ENCODE measurements around the gene PLA2G4B. TPM values are rescaled to one million over a fixed set of nuclear protein-coding genes. Genes with fewer than 3 reads are reported as not detected.

Gene PLA2G4B
- total and polyA plus RNA-seq, 9 of the 15 experiments (the other 6 are each of a cell fraction or from before 2014, with no cell fraction given) = 0.07 to 6.1 (median 2.8) TPM

GRCh38 chr15:41827290-41827879 lies 11.3 kb upstream of the PLA2G4B start:
- Histone ChIP-seq H3K9me1 (ENCODE audit: control insufficient read depth, insufficient read depth, low read length) (no peaks in the 10 kb centered on the region), H3K9me3 (replicated peaks; ENCODE audit: control insufficient read depth, insufficient read depth, low read depth, low read length) (no peaks in the 10 kb centered on the region), H3K9ac (ENCODE audit: insufficient read depth in 1 of 2, low read depth in 2 of 2, low read length in 2 of 2) (peak overlapping the region in 1 of 2 experiments; percentile 76; a peak in 2 of 4 replicates), H3K4me3 (peak overlapping the region; percentile 52), H2AFZ (ENCODE audit: low read depth, low read length) (peak overlapping the region; percentile 81), H3K4me2 (ENCODE audit: insufficient read depth, low read length) (peak overlapping the region; percentile 78), H3K79me2 (ENCODE audit: control insufficient read depth, insufficient read depth, low read length) (peaks cover 9% of the 10 kb centered on the region; the same call in 2 of the 3 replicates), H3K27ac (ENCODE audit: extremely low read depth, low read depth, low read length) (no peak overlapping the region), H3K4me1 (replicated peaks in 1 of 2; ENCODE audit: control insufficient read depth in 2 of 2, insufficient read depth in 2 of 2, low read length in 2 of 2) (peaks cover 6 to 23% of the 10 kb centered on the region in 2 experiments; a peak in 2 of 5 replicates), H4K20me1 (replicated peaks; ENCODE audit: control insufficient read depth, insufficient read depth, low read length) (no peaks in the 10 kb centered on the region), H3K36me3 (ENCODE audit: control insufficient read depth, insufficient read depth, low read length) (peaks cover 10% of the 10 kb centered on the region; the same call in 1 of the 3 replicates), H3K27me3 (ENCODE audit: control insufficient read depth in 2 of 2, insufficient read depth in 2 of 2, low read length in 2 of 2) (no peaks in the 10 kb centered on the region)
- TF ChIP-seq ZNF586 (CRISPR knock-in tag; conservative IDR thresholded peaks at IDR 0.05) = no peak
- TF ChIP-seq, protein P1, sequence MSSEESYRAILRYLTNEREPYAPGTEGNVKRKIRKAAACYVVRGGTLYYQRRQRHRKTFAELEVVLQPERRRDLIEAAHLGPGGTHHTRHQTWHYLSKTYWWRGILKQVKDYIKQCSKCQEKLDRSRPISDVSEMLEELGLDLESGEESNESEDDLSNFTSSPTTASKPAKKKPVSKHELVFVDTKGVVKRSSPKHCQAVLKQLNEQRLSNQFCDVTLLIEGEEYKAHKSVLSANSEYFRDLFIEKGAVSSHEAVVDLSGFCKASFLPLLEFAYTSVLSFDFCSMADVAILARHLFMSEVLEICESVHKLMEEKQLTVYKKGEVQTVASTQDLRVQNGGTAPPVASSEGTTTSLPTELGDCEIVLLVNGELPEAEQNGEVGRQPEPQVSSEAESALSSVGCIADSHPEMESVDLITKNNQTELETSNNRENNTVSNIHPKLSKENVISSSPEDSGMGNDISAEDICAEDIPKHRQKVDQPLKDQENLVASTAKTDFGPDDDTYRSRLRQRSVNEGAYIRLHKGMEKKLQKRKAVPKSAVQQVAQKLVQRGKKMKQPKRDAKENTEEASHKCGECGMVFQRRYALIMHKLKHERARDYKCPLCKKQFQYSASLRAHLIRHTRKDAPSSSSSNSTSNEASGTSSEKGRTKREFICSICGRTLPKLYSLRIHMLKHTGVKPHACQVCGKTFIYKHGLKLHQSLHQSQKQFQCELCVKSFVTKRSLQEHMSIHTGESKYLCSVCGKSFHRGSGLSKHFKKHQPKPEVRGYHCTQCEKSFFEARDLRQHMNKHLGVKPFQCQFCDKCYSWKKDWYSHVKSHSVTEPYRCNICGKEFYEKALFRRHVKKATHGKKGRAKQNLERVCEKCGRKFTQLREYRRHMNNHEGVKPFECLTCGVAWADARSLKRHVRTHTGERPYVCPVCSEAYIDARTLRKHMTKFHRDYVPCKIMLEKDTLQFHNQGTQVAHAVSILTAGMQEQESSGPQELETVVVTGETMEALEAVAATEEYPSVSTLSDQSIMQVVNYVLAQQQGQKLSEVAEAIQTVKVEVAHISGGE (CRISPR knock-in tag; IDR thresholded peaks at IDR 0.05) = no peak
- TF ChIP-seq SRF (CRISPR knock-in tag; IDR thresholded peaks at IDR 0.05) = no peak
- peak; percentile 13 for TF ChIP-seq PCBP1 (IDR thresholded peaks at IDR 0.05; ENCODE audit: low read depth, low read length, poor library complexity, severe bottlenecking)
- TF ChIP-seq, protein P2, sequence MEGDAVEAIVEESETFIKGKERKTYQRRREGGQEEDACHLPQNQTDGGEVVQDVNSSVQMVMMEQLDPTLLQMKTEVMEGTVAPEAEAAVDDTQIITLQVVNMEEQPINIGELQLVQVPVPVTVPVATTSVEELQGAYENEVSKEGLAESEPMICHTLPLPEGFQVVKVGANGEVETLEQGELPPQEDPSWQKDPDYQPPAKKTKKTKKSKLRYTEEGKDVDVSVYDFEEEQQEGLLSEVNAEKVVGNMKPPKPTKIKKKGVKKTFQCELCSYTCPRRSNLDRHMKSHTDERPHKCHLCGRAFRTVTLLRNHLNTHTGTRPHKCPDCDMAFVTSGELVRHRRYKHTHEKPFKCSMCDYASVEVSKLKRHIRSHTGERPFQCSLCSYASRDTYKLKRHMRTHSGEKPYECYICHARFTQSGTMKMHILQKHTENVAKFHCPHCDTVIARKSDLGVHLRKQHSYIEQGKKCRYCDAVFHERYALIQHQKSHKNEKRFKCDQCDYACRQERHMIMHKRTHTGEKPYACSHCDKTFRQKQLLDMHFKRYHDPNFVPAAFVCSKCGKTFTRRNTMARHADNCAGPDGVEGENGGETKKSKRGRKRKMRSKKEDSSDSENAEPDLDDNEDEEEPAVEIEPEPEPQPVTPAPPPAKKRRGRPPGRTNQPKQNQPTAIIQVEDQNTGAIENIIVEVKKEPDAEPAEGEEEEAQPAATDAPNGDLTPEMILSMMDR (IDR thresholded peaks at IDR 0.05 in 2 of 3, conservative IDR thresholded peaks at IDR 0.05 in 1 of 3; ENCODE audit: insufficient read depth in 2 of 3, low read depth in 1 of 3, low read length in 3 of 3) = peak in 1 of 3 experiments; percentile 8; a peak in 1 of 6 replicates
- no peak for TF ChIP-seq MBD2 (IDR thresholded peaks at IDR 0.05; ENCODE audit: borderline replicate concordance, low read depth)
- TF ChIP-seq XRCC3 (IDR thresholded peaks at IDR 0.05) = no peak
- no peak for TF ChIP-seq TRIM28 (IDR thresholded peaks at IDR 0.05)
- 0 out of 2 replicates have a peak, but pooled peaks have one; percentile 3 for TF ChIP-seq MYC (IDR thresholded peaks at IDR 0.05; ENCODE audit: low read depth, low read length)
- no peak for TF ChIP-seq MYC (CRISPR knock-in tag; IDR thresholded peaks at IDR 0.05; ENCODE audit: borderline replicate concordance, low read depth)
- TF ChIP-seq, protein P3, sequence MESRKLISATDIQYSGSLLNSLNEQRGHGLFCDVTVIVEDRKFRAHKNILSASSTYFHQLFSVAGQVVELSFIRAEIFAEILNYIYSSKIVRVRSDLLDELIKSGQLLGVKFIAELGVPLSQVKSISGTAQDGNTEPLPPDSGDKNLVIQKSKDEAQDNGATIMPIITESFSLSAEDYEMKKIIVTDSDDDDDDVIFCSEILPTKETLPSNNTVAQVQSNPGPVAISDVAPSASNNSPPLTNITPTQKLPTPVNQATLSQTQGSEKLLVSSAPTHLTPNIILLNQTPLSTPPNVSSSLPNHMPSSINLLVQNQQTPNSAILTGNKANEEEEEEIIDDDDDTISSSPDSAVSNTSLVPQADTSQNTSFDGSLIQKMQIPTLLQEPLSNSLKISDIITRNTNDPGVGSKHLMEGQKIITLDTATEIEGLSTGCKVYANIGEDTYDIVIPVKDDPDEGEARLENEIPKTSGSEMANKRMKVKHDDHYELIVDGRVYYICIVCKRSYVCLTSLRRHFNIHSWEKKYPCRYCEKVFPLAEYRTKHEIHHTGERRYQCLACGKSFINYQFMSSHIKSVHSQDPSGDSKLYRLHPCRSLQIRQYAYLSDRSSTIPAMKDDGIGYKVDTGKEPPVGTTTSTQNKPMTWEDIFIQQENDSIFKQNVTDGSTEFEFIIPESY (CRISPR knock-in tag; IDR thresholded peaks at IDR 0.05) = peak; percentile 90
- 20% methylated on average over 33 of the region's 37 CpGs for WGBS (ENCODE audit: insufficient coverage, low coverage, missing lambda C conversion rate)
- ChIA-PET CTCF (ENCODE audit: low intra/inter-chr PET ratio) (interaction anchor here (0.6 kb wide), 1 partner anchor 508 kb away, joined by 4 read pairs; no protein-coding TSS in a partner anchor), POLR2A (interaction anchor here (0.7 kb wide), 1 partner anchor 154 kb away, joined by 3 read pairs; no protein-coding TSS in a partner anchor)
- no peak for FAIRE-seq
- no TSS peak for BruUV-seq (replicated peaks)
- peak; percentile 4 for ATAC-seq
- intact Hi-C loops (cut with micrococcal nuclease) = no loop called here
- DNase-seq (ENCODE audit: extremely low read depth in 1 of 4, low spot score in 3 of 4) = peak in 2 of 4 experiments; percentile 31 to 35
- in situ Hi-C loops (cut with MboI) = no loop called here

Measured in K562 (cell line).